MCF 10A (cell line): Measurements from ENCODE around the gene SREBF1. TPM values are rescaled to one million over a fixed set of nuclear protein-coding genes. Genes with fewer than 3 reads are reported as not detected.

Experiments
- BruUV-seq: library from RNA; stranded (reverse); fragments of 400-500 nt; replicated peaks from 2 replicates; lab custom pipeline; 2021; lab: Mats Ljungman, UMichigan
- CTCF ChIA-PET: fragments of 300-600 bp; sonication (Branson Sonifier 250); formaldehyde crosslinking; extraction: SDS; loops from one replicate; lab custom pipeline; 2021; ENCODE audit warnings: antibody characterized with exemption, inconsistent platforms; lab: Yijun Ruan, JAX
- POLR2A ChIA-PET: fragments of 300-600, 350-650 bp; sonication (Branson Sonifier 250); formaldehyde crosslinking; extraction: SDS; loops from one replicate; lab custom pipeline; 2020; ENCODE audit warnings: antibody characterized with exemption, inconsistent platforms; lab: Yijun Ruan, JAX
- DNase-seq: peaks from one replicate; pipeline ENCODE4 v3.0.0-alpha.2; 2018; ENCODE audit not compliant: unreplicated experiment
- H3K27ac Mint-ChIP-seq: one replicate; pipeline ENCODE4 v1.8.0; 2022; ENCODE audit warnings: mild to moderate bottlenecking, low read depth, mixed read lengths; ENCODE audit not compliant: unreplicated experiment
- H3K27me3 Mint-ChIP-seq: one replicate; pipeline ENCODE4 v1.8.0; 2022; ENCODE audit warnings: mixed read lengths; ENCODE audit not compliant: insufficient read depth, unreplicated experiment
- H3K36me3 Mint-ChIP-seq: one replicate; pipeline ENCODE4 v1.8.0; 2022; ENCODE audit warnings: mild to moderate bottlenecking, moderate library complexity, mixed read lengths; ENCODE audit not compliant: insufficient read depth, unreplicated experiment
- H3K4me1 Mint-ChIP-seq: one replicate; pipeline ENCODE4 v1.8.0; 2022; ENCODE audit warnings: mixed read lengths; ENCODE audit not compliant: insufficient read depth, unreplicated experiment
- H3K4me3 Mint-ChIP-seq: one replicate; pipeline ENCODE4 v1.8.0; 2022; ENCODE audit warnings: mild to moderate bottlenecking, moderate library complexity, mixed read lengths; ENCODE audit not compliant: unreplicated experiment
- H3K9me3 Mint-ChIP-seq: one replicate; pipeline ENCODE4 v1.8.0; 2022; ENCODE audit warnings: mixed read lengths; ENCODE audit not compliant: unreplicated experiment
- intact Hi-C: fragments of 100-400 bp; cut with micrococcal nuclease; formaldehyde crosslinking; loops from 2 replicates; pipeline ENCODE4 v1.14.1; 2022
- total RNA-seq: library from RNA; stranded (reverse); gene quantifications from 2 replicates; pipeline ENCODE4 v1.2.3, GENCODE V29; 2022
- TF ChIP-seq, protein P1 (sequence below): fragments of 200-600 bp; IDR thresholded peaks from one replicate; pipeline ENCODE4 v1.8.0; 2022; ENCODE audit warnings: antibody characterized with exemption, mild to moderate bottlenecking; ENCODE audit not compliant: unreplicated experiment

Gene SREBF1
- total RNA-seq, 1 experiment from 2014 or later, result 87.1 TPM

GRCh38 chr17:17819561-17819995 is 17.2 kb downstream of the SREBF1 start:
- POLR2A ChIA-PET, result interaction anchor here (0.7 to 10.0 kb wide), 4 partner anchors 9 to 94 kb away, joined by 3 to 151 read pairs (median 8); partner anchors contain the start of gene SREBF1
- intact Hi-C loops, result loop anchor here (2.0 kb wide), 1 partner anchor 99 kb away; no protein-coding TSS in a partner anchor
- Mint-ChIP-seq H3K27me3 (no peaks in the 10 kb centered on the region), H3K4me1 (peaks cover 41% of the 10 kb centered on the region), H3K4me3 (peak overlapping the region; percentile 77), H3K9me3 (no peaks in the 10 kb centered on the region), H3K36me3 (peaks cover 34% of the 10 kb centered on the region), H3K27ac (peak overlapping the region; percentile 25)
- BruUV-seq, result TSS peak; percentile 15
- peak; percentile 95 for DNase-seq
- CTCF ChIA-PET, result interaction anchor here (1.3 to 3.6 kb wide), 7 partner anchors 7 to 214 kb away, joined by 4 to 20 read pairs (median 5); partner anchors contain the start of gene RAI1
- TF ChIP-seq, protein P1, sequence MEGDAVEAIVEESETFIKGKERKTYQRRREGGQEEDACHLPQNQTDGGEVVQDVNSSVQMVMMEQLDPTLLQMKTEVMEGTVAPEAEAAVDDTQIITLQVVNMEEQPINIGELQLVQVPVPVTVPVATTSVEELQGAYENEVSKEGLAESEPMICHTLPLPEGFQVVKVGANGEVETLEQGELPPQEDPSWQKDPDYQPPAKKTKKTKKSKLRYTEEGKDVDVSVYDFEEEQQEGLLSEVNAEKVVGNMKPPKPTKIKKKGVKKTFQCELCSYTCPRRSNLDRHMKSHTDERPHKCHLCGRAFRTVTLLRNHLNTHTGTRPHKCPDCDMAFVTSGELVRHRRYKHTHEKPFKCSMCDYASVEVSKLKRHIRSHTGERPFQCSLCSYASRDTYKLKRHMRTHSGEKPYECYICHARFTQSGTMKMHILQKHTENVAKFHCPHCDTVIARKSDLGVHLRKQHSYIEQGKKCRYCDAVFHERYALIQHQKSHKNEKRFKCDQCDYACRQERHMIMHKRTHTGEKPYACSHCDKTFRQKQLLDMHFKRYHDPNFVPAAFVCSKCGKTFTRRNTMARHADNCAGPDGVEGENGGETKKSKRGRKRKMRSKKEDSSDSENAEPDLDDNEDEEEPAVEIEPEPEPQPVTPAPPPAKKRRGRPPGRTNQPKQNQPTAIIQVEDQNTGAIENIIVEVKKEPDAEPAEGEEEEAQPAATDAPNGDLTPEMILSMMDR, result no peak

- H3K4me3 Mint-ChIP-seq, result no peak overlapping the region
- H3K27me3 Mint-ChIP-seq, result no peaks in the 10 kb centered on the region
- intact Hi-C loops, result loop anchor here (2.0 kb wide), 1 partner anchor 100 kb away; no protein-coding TSS in a partner anchor
- peaks cover 38% of the 10 kb centered on the region for H3K36me3 Mint-ChIP-seq
- CTCF ChIA-PET, result interaction anchor here (0.6 to 3.6 kb wide), 4 partner anchors 23 to 214 kb away, joined by 3 to 20 read pairs (median 8); no protein-coding TSS in a partner anchor
- no peaks in the 10 kb centered on the region for H3K9me3 Mint-ChIP-seq
- H3K4me1 Mint-ChIP-seq, result peaks cover 37% of the 10 kb centered on the region
- POLR2A ChIA-PET, result interaction anchor here (1.7 to 10.0 kb wide), 4 partner anchors 17 to 22 kb away, joined by 9 to 151 read pairs (median 10); partner anchors contain the start of gene SREBF1
- TF ChIP-seq, protein P1, result no peak
- DNase-seq, result no peak
- H3K27ac Mint-ChIP-seq, result peak overlapping the region; percentile 63
- BruUV-seq, result no TSS peak
Measured at GRCh38 chr17:17819111-17819510, 17.7 kb downstream of the SREBF1 start.

- ChIA-PET POLR2A (interaction anchor here (0.6 to 1.8 kb wide), 6 partner anchors 18 to 208 kb away, joined by 3 to 9 read pairs (median 4); partner anchors contain the start of genes DRC3, SREBF1 and TOM1L2), CTCF (interaction anchor here (0.6 to 3.2 kb wide), 6 partner anchors 24 to 404 kb away, joined by 3 to 12 read pairs (median 3); no protein-coding TSS in a partner anchor)
- Mint-ChIP-seq H3K27ac (no peak overlapping the region), H3K4me1 (peaks cover 37% of the 10 kb centered on the region), H3K9me3 (no peaks in the 10 kb centered on the region), H3K4me3 (no peak overlapping the region), H3K27me3 (no peaks in the 10 kb centered on the region), H3K36me3 (peaks cover 46% of the 10 kb centered on the region)
- TF ChIP-seq, protein P1, result no peak
- no peak for DNase-seq
- intact Hi-C loops, result loop anchor here (2.0 kb wide), 1 partner anchor 101 kb away; no protein-coding TSS in a partner anchor
- no TSS peak for BruUV-seq
Measured at GRCh38 chr17:17818088-17818526, 18.7 kb downstream of the SREBF1 start.

- peaks cover 51% of the 10 kb centered on the region for H3K36me3 Mint-ChIP-seq
- H3K27ac Mint-ChIP-seq, result no peak overlapping the region
- intact Hi-C loops, result no loop called here
- H3K27me3 Mint-ChIP-seq, result no peaks in the 10 kb centered on the region
- no peaks in the 10 kb centered on the region for H3K9me3 Mint-ChIP-seq
- POLR2A ChIA-PET, result interaction anchor here (0.6 to 1.8 kb wide), 6 partner anchors 19 to 209 kb away, joined by 3 to 9 read pairs (median 4); partner anchors contain the start of genes DRC3, SREBF1 and TOM1L2
- BruUV-seq, result no TSS peak
- TF ChIP-seq, protein P1, result no peak
- DNase-seq, result no peak
- no peak overlapping the region for H3K4me3 Mint-ChIP-seq
- peaks cover 36% of the 10 kb centered on the region for H3K4me1 Mint-ChIP-seq
- CTCF ChIA-PET, result interaction anchor here (0.7 kb wide), 1 partner anchor 404 kb away, joined by 3 read pairs; no protein-coding TSS in a partner anchor
Measured at GRCh38 chr17:17817552-17817947, 19.2 kb downstream of the SREBF1 start.
